Stomach (tissue), 4 donors: ENCODE results near the gene ENDOD1.
"Not testable (repeated sequence)": the region's sequence is repeated elsewhere in the genome, so short reads cannot be mapped to it uniquely, and the experiment has no call there.

Experiments used
- CTCF ChIP-seq, 7 experiments: fragments of 450-650 bp in 4 of 7; fragments of 200-600 bp in 3 of 7; sonication (generic) in 3 of 7; IDR thresholded peaks; one replicate each; pipeline ENCODE4 v1.5.1; 2016 to 2019; ENCODE audit warnings: antibody characterized with exemption in 7 of 7, control low read depth in 2 of 7, mild to moderate bottlenecking in 1 of 7
- POLR2AphosphoS5 ChIP-seq, 3 donors: sonication (generic); formaldehyde crosslinking; IDR thresholded peaks; one replicate each; pipeline ENCODE4 v1.6.1; 2016; ENCODE audit warnings: antibody characterized with exemption in 3 of 3

DNA sequence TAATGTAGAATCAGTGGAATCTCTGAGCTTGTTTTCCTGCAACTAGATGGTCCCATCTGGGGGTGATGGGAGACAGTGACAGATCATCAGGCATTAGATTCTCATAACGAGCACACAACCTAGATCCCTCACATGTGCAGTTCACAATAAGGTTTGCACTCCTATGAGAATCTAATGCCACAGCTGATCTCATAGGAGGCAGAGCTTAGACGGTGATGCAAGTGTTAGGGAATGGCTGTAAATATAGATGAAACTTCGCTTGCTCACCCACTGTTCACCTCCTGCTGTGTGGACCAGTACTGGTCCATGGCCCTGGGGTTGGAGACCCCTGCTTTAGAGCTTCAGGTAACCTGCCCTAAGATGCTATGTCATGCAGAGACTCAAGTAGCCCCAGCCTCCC, 21.8 kb downstream of the ENDOD1 start:
- TF ChIP-seq POLR2AphosphoS5, CTCF (IDR thresholded peaks at IDR 0.05): not testable (repeated sequence)
